Karpas-422 (cell line): ENCODE results near the gene PRKN. TPM values are rescaled to one million over a fixed set of nuclear protein-coding genes. Genes with fewer than 3 reads are reported as not detected.

ENCODE experiments used
- DNase-seq: peaks from one replicate; pipeline ENCODE4 v3.0.0-alpha.2; 2015
- H2AFZ ChIP-seq: fragments of 200-600 bp; sonication (generic); 2 replicates; pipeline ENCODE4 v1.6.1; 2014; ENCODE audit warnings: antibody characterized with exemption, low read length, mixed read lengths
- H3K27ac ChIP-seq: fragments of 200-600 bp; sonication (generic); 2 replicates; pipeline ENCODE4 v1.5.1; 2014; ENCODE audit warnings: mild to moderate bottlenecking, low read length, moderate library complexity
- H3K27me3 ChIP-seq: fragments of 200-600 bp; sonication (generic); 2 replicates; pipeline ENCODE4 v1.6.1; 2014; ENCODE audit warnings: low read length, mixed read lengths
- H3K36me3 ChIP-seq: fragments of 200-600 bp; sonication (generic); 2 replicates; pipeline ENCODE4 v1.6.1; 2014; ENCODE audit warnings: low read length, mixed read lengths; ENCODE audit not compliant: insufficient read depth
- H3K4me1 ChIP-seq: fragments of 200-600 bp; sonication (generic); 2 replicates; pipeline ENCODE4 v1.6.1; 2014; ENCODE audit warnings: mild to moderate bottlenecking, low read length, mixed read lengths
- H3K4me2 ChIP-seq: fragments of 200-600 bp; sonication (generic); 2 replicates; pipeline ENCODE4 v1.6.1; 2014; ENCODE audit warnings: low read length, low read depth, mild to moderate bottlenecking; ENCODE audit not compliant: poor library complexity, severe bottlenecking
- H3K4me3 ChIP-seq: fragments of 200-600 bp; sonication (generic); 2 replicates; pipeline ENCODE4 v1.5.1; 2014; ENCODE audit warnings: mild to moderate bottlenecking, antibody characterized with exemption, low read length, mixed read lengths
- H3K79me2 ChIP-seq: fragments of 200-600 bp; sonication (generic); 2 replicates; pipeline ENCODE4 v1.6.1; 2014; ENCODE audit warnings: mild to moderate bottlenecking, low read length, mixed read lengths
- H3K9ac ChIP-seq: fragments of 200-600 bp; sonication (generic); 2 replicates; pipeline ENCODE4 v1.6.0; 2014; ENCODE audit warnings: low read length
- H3K9me2 ChIP-seq: fragments of 200-600 bp; sonication (generic), shearing (Covaris generic); replicated peaks from 2 replicates; pipeline ENCODE4 v1.6.0; 2014; ENCODE audit warnings: mild to moderate bottlenecking, low read length, moderate library complexity; ENCODE audit not compliant: insufficient read depth
- H3K9me3 ChIP-seq: fragments of 300-700, 200-600 bp; sonication (generic); 2 replicates; pipeline ENCODE4 v1.6.1; 2014; ENCODE audit warnings: low read length, mixed read lengths
- H4K20me1 ChIP-seq: fragments of 200-600 bp; sonication (generic); 2 replicates; pipeline ENCODE4 v1.6.1; 2014; ENCODE audit warnings: mild to moderate bottlenecking, antibody characterized with exemption, low read length, low read depth; ENCODE audit not compliant: insufficient read depth
- total RNA-seq: library from RNA; depleted of rRNA; stranded (reverse); fragments of >200 nt; shearing (Covaris generic); gene quantifications from 2 replicates; pipeline ENCODE4 v1.2.3, GENCODE V29; 2014; ENCODE audit warnings: low replicate concordance

Gene PRKN
- total RNA-seq, 1 experiment from 2014 or later, result not detected

- H3K79me2 ChIP-seq, result no peaks in the 10 kb centered on the region
- no peak overlapping the region for H3K27ac ChIP-seq
- no peaks in the 10 kb centered on the region for H3K4me1 ChIP-seq
- peaks cover 8% of the 10 kb centered on the region for H3K9me3 ChIP-seq
- no peaks in the 10 kb centered on the region for H3K36me3 ChIP-seq
- H3K4me2 ChIP-seq, result no peak overlapping the region
- no peaks in the 10 kb centered on the region for H4K20me1 ChIP-seq
- no peak overlapping the region for H3K4me3 ChIP-seq
- no peak overlapping the region for H2AFZ ChIP-seq
- no peaks in the 10 kb centered on the region for H3K27me3 ChIP-seq
- H3K9ac ChIP-seq, result no peak overlapping the region
- no peaks in the 10 kb centered on the region for H3K9me2 ChIP-seq
- no peak for DNase-seq
These were observed 497.3 kb downstream of the PRKN start for GRCh38 chr6:162230147-162230752.

GRCh38 chr6:162229093-162229492 is 498.5 kb downstream of the PRKN start:
- H3K9me2 ChIP-seq, result no peaks in the 10 kb centered on the region
- H3K4me2 ChIP-seq, result no peak overlapping the region
- peaks cover 8% of the 10 kb centered on the region for H3K9me3 ChIP-seq
- H3K9ac ChIP-seq, result no peak overlapping the region
- no peaks in the 10 kb centered on the region for H3K4me1 ChIP-seq
- H3K27me3 ChIP-seq, result no peaks in the 10 kb centered on the region
- H3K4me3 ChIP-seq, result no peak overlapping the region
- no peaks in the 10 kb centered on the region for H4K20me1 ChIP-seq
- H3K36me3 ChIP-seq, result no peaks in the 10 kb centered on the region
- DNase-seq, result no peak
- no peak overlapping the region for H3K27ac ChIP-seq
- H3K79me2 ChIP-seq, result no peaks in the 10 kb centered on the region
- no peak overlapping the region for H2AFZ ChIP-seq

GRCh38 chr6:162226803-162227202 is 500.8 kb downstream of the PRKN start:
- Histone ChIP-seq H3K4me2 (no peak overlapping the region), H3K9ac (no peak overlapping the region), H3K4me3 (no peak overlapping the region), H3K27me3 (no peaks in the 10 kb centered on the region), H3K4me1 (no peaks in the 10 kb centered on the region), H3K9me2 (no peaks in the 10 kb centered on the region), H2AFZ (no peak overlapping the region), H3K9me3 (peaks cover 8% of the 10 kb centered on the region), H3K27ac (no peak overlapping the region), H4K20me1 (no peaks in the 10 kb centered on the region), H3K36me3 (no peaks in the 10 kb centered on the region), H3K79me2 (no peaks in the 10 kb centered on the region)
- DNase-seq, result no peak

- H3K27ac ChIP-seq, result no peak overlapping the region
- H3K9me2 ChIP-seq, result no peaks in the 10 kb centered on the region
- no peaks in the 10 kb centered on the region for H3K79me2 ChIP-seq
- H3K36me3 ChIP-seq, result no peaks in the 10 kb centered on the region
- H3K4me2 ChIP-seq, result no peak overlapping the region
- H3K4me1 ChIP-seq, result no peaks in the 10 kb centered on the region
- no peak overlapping the region for H3K9ac ChIP-seq
- H4K20me1 ChIP-seq, result no peaks in the 10 kb centered on the region
- no peaks in the 10 kb centered on the region for H3K27me3 ChIP-seq
- H2AFZ ChIP-seq, result no peak overlapping the region
- DNase-seq, result no peak
- H3K9me3 ChIP-seq, result peaks cover 2% of the 10 kb centered on the region
- no peak overlapping the region for H3K4me3 ChIP-seq
These were observed 505.0 kb downstream of the PRKN start for GRCh38 chr6:162222521-162222920.

- Histone ChIP-seq H4K20me1 (no peaks in the 10 kb centered on the region), H3K4me3 (no peak overlapping the region), H3K9ac (no peak overlapping the region), H3K27me3 (no peaks in the 10 kb centered on the region), H3K4me1 (no peaks in the 10 kb centered on the region), H2AFZ (no peak overlapping the region), H3K9me3 (no peaks in the 10 kb centered on the region; the same call in 1 of the 2 replicates), H3K4me2 (no peak overlapping the region), H3K9me2 (no peaks in the 10 kb centered on the region), H3K36me3 (no peaks in the 10 kb centered on the region), H3K79me2 (no peaks in the 10 kb centered on the region), H3K27ac (no peak overlapping the region)
- no peak for DNase-seq
These were observed 506.7 kb downstream of the PRKN start for GRCh38 chr6:162220876-162221275.

GRCh38 chr6:162219266-162219665 is 508.3 kb downstream of the PRKN start:
- Histone ChIP-seq H3K79me2 (no peaks in the 10 kb centered on the region), H3K27me3 (no peaks in the 10 kb centered on the region), H3K4me1 (no peaks in the 10 kb centered on the region), H3K9me3 (no peaks in the 10 kb centered on the region; the same call in none of the 2 replicates), H2AFZ (no peak overlapping the region), H3K9ac (no peak overlapping the region), H3K9me2 (no peaks in the 10 kb centered on the region), H3K27ac (no peak overlapping the region), H3K36me3 (no peaks in the 10 kb centered on the region), H3K4me2 (no peak overlapping the region), H4K20me1 (no peaks in the 10 kb centered on the region), H3K4me3 (no peak overlapping the region)
- DNase-seq, result no peak

GRCh38 chr6:162217811-162218493 is 509.6 kb downstream of the PRKN start:
- no peaks in the 10 kb centered on the region for H4K20me1 ChIP-seq
- no peaks in the 10 kb centered on the region for H3K4me1 ChIP-seq
- no peak overlapping the region for H3K4me3 ChIP-seq
- no peaks in the 10 kb centered on the region for H3K9me2 ChIP-seq
- no peak for DNase-seq
- H3K36me3 ChIP-seq, result no peaks in the 10 kb centered on the region
- no peak overlapping the region for H3K27ac ChIP-seq
- H2AFZ ChIP-seq, result no peak overlapping the region
- H3K4me2 ChIP-seq, result no peak overlapping the region
- no peak overlapping the region for H3K9ac ChIP-seq
- H3K9me3 ChIP-seq, result no peaks in the 10 kb centered on the region; the same call in 1 of the 2 replicates
- H3K79me2 ChIP-seq, result no peaks in the 10 kb centered on the region
- H3K27me3 ChIP-seq, result no peaks in the 10 kb centered on the region

GRCh38 chr6:162217058-162217457 is 510.5 kb downstream of the PRKN start:
- Histone ChIP-seq H3K27ac (no peak overlapping the region), H3K36me3 (no peaks in the 10 kb centered on the region), H3K27me3 (no peaks in the 10 kb centered on the region), H2AFZ (no peak overlapping the region), H4K20me1 (no peaks in the 10 kb centered on the region), H3K79me2 (no peaks in the 10 kb centered on the region), H3K9me3 (no peaks in the 10 kb centered on the region; the same call in 1 of the 2 replicates), H3K4me2 (no peak overlapping the region), H3K9me2 (no peaks in the 10 kb centered on the region), H3K4me1 (no peaks in the 10 kb centered on the region), H3K9ac (no peak overlapping the region), H3K4me3 (no peak overlapping the region)
- DNase-seq, result no peak
